ENCODE results near the gene UBFD1. TPM values are rescaled to one million over a fixed set of nuclear protein-coding genes. Genes with fewer than 3 reads are reported as not detected.

UBFD1 gene
- total and polyA plus RNA-seq, 10 of the 15 experiments (the other 5 are each of a cell fraction or from before 2014, with no cell fraction given): 7.3 to 48.5 (median 32.1) TPM

- no TSS peak for BruUV-seq (replicated peaks)
- POLR2A ChIA-PET: no interaction called here
These were observed 5.0 kb downstream of the UBFD1 start for GRCh38 chr16:23562505-23562904.

More at GRCh38 chr16:23562505-23562904, 5.0 kb downstream of the UBFD1 start:
- intact Hi-C loops (cut with micrococcal nuclease; ENCODE audit: unreplicated experiment): no loop called here
- no peaks in the 10 kb centered on the region for H3K27me3 ChIP-seq (replicated peaks in 1 of 2; ENCODE audit: control insufficient read depth in 2 of 2, insufficient read depth in 2 of 2, low read length in 1 of 2)
- H3K4me2 ChIP-seq (ENCODE audit: control insufficient read depth, insufficient read depth): no peak overlapping the region
- SMC1A ChIA-PET (ENCODE audit: uncharacterized antibody, unreplicated experiment): no interaction called here
- DNase-seq (ENCODE audit: low read depth, low spot score) (no peak), ATAC-seq (no peak), FAIRE-seq (no peak)
- peaks cover 25% of the 10 kb centered on the region for H3K79me2 ChIP-seq (ENCODE audit: control insufficient read depth, insufficient read depth, low read length)
- H3K9ac ChIP-seq (ENCODE audit: control insufficient read depth, insufficient read depth, low read length): no peak overlapping the region
- CTCF ChIA-PET: no interaction called here
- in situ Hi-C loops (cut with MboI): no loop called here
- H3K27ac ChIP-seq (ENCODE audit: control insufficient read depth, insufficient read depth): no peak overlapping the region
- peaks cover 4 to 37% of the 10 kb centered on the region in 2 experiments for H3K36me3 ChIP-seq (ENCODE audit: control insufficient read depth in 2 of 2, insufficient read depth in 2 of 2, low read length in 1 of 2)
- TF ChIP-seq BACH1 (IDR thresholded peaks at IDR 0.05; ENCODE audit: borderline replicate concordance) (no peak), ZNF217 (IDR thresholded peaks at IDR 0.05) (no peak), ATF2 (IDR thresholded peaks at IDR 0.05; ENCODE audit: low read length) (no peak), SMAD1 (IDR thresholded peaks at IDR 0.05; ENCODE audit: low read depth, partially characterized antibody) (no peak), TBL1XR1 (IDR thresholded peaks at IDR 0.05; ENCODE audit: low read depth, low read length) (no peak), TARDBP (IDR thresholded peaks at IDR 0.05; ENCODE audit: borderline replicate concordance) (no peak), BRCA1 (IDR thresholded peaks at IDR 0.05; ENCODE audit: low read depth, low read length) (no peak), NBN (IDR thresholded peaks at IDR 0.05) (no peak), ZNF24 (IDR thresholded peaks at IDR 0.05) (no peak), TAF1 (IDR thresholded peaks at IDR 0.05; ENCODE audit: borderline replicate concordance, low read depth, low read length) (no peak)
- TF ChIP-seq, protein P1, sequence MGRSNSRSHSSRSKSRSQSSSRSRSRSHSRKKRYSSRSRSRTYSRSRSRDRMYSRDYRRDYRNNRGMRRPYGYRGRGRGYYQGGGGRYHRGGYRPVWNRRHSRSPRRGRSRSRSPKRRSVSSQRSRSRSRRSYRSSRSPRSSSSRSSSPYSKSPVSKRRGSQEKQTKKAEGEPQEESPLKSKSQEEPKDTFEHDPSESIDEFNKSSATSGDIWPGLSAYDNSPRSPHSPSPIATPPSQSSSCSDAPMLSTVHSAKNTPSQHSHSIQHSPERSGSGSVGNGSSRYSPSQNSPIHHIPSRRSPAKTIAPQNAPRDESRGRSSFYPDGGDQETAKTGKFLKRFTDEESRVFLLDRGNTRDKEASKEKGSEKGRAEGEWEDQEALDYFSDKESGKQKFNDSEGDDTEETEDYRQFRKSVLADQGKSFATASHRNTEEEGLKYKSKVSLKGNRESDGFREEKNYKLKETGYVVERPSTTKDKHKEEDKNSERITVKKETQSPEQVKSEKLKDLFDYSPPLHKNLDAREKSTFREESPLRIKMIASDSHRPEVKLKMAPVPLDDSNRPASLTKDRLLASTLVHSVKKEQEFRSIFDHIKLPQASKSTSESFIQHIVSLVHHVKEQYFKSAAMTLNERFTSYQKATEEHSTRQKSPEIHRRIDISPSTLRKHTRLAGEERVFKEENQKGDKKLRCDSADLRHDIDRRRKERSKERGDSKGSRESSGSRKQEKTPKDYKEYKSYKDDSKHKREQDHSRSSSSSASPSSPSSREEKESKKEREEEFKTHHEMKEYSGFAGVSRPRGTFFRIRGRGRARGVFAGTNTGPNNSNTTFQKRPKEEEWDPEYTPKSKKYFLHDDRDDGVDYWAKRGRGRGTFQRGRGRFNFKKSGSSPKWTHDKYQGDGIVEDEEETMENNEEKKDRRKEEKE (IDR thresholded peaks at IDR 0.05): no peak
- TF ChIP-seq, protein P2, sequence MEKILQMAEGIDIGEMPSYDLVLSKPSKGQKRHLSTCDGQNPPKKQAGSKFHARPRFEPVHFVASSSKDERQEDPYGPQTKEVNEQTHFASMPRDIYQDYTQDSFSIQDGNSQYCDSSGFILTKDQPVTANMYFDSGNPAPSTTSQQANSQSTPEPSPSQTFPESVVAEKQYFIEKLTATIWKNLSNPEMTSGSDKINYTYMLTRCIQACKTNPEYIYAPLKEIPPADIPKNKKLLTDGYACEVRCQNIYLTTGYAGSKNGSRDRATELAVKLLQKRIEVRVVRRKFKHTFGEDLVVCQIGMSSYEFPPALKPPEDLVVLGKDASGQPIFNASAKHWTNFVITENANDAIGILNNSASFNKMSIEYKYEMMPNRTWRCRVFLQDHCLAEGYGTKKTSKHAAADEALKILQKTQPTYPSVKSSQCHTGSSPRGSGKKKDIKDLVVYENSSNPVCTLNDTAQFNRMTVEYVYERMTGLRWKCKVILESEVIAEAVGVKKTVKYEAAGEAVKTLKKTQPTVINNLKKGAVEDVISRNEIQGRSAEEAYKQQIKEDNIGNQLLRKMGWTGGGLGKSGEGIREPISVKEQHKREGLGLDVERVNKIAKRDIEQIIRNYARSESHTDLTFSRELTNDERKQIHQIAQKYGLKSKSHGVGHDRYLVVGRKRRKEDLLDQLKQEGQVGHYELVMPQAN (conservative IDR thresholded peaks at IDR 0.05): no peak
- H4K20me1 ChIP-seq (ENCODE audit: control insufficient read depth, insufficient read depth): no peaks in the 10 kb centered on the region
- H2AFZ ChIP-seq (ENCODE audit: control insufficient read depth, low read depth, low read length): no peak overlapping the region
- WGBS (ENCODE audit: insufficient coverage, insufficient replicate concordance, low lambda C conversion rate, missing lambda C conversion rate): 98% methylated on average over 13 of the region's 13 CpGs
- no peak overlapping the region for H3K4me3 ChIP-seq
- H3K9me3 ChIP-seq (replicated peaks; ENCODE audit: control insufficient read depth, insufficient read depth, low read length): no peaks in the 10 kb centered on the region
- RAD21 ChIA-PET (ENCODE audit: unreplicated experiment): no interaction called here
- H3K4me1 ChIP-seq (ENCODE audit: control insufficient read depth, insufficient read depth, low read length): no peaks in the 10 kb centered on the region
